HEK293T (cell line): ENCODE data around the gene PRADC1.

ENCODE experiments used
- BHLHE40 ChIP-seq: fragments of 450-650 bp; IDR thresholded peaks from 2 replicates; pipeline ENCODE4 v1.6.1; 2016; ENCODE audit warnings: mild to moderate bottlenecking, moderate library complexity, borderline replicate concordance
- CTBP1 ChIP-seq: fragments of 450-650 bp; IDR thresholded peaks from 2 replicates; pipeline ENCODE4 v1.6.1; 2016; ENCODE audit warnings: borderline replicate concordance
- ELF4 ChIP-seq: fragments of 450-650 bp; IDR thresholded peaks from 2 replicates; pipeline ENCODE4 v1.6.1; 2017; ENCODE audit warnings: antibody characterized with exemption
- FOXA1 ChIP-seq: fragments of 450-650 bp; IDR thresholded peaks from 2 replicates; pipeline ENCODE4 v1.6.1; 2016; ENCODE audit warnings: mild to moderate bottlenecking
- FOXM1 ChIP-seq: fragments of 450-650 bp; IDR thresholded peaks from 2 replicates; pipeline ENCODE4 v1.6.1; 2017; ENCODE audit warnings: mild to moderate bottlenecking, borderline replicate concordance
- HDGF ChIP-seq: fragments of 450-650 bp; IDR thresholded peaks from 2 replicates; pipeline ENCODE4 v1.6.1; 2017; ENCODE audit warnings: antibody characterized with exemption, borderline replicate concordance
- NFRKB ChIP-seq: fragments of 450-650 bp; IDR thresholded peaks from 2 replicates; pipeline ENCODE4 v1.6.1; 2016; ENCODE audit warnings: mild to moderate bottlenecking, moderate library complexity
- SUZ12 ChIP-seq: fragments of 450-650 bp; IDR thresholded peaks from 2 replicates; pipeline ENCODE4 v1.6.1; 2016; ENCODE audit warnings: mild to moderate bottlenecking
- TARDBP ChIP-seq: fragments of 450-650 bp; IDR thresholded peaks from 2 replicates; pipeline ENCODE4 v1.6.1; 2016
- ZNF384 ChIP-seq: fragments of 450-650 bp; IDR thresholded peaks from 2 replicates; pipeline ENCODE4 v1.6.1; 2016

DNA sequence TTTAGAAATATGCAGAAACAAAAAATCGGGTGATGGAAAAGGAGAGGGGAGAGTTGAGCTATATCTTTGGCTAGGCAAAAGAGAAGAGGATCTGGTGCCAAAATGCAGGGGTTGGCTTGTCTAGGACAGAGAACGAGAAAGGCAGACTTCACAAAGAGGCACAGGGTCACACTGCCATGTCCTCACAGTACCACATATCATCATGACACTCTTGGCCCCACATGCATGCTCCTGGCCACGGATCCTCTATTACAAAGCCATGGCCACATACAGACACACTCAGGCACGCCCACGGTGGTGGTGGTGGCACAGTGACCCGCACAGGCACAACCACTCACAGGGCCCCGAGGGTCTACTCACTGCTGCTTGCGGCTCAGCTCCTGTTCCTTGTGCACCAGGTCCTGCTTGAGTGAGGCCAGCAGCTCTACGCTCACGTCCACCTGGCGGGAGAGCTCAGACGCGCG lies 35.4 kb upstream of the PRADC1 start:
- TF ChIP-seq NFRKB (no peak), FOXM1 (no peak), ELF4 (no peak), HDGF (no peak), SUZ12 (no peak), TARDBP (no peak), BHLHE40 (no peak), ZNF384 (no peak), FOXA1 (no peak), CTBP1 (no peak)
